Neural progenitor cell (in vitro differentiated cells): ENCODE data around the gene SLC30A2. TPM values are rescaled to one million over a fixed set of nuclear protein-coding genes. Genes with fewer than 3 reads are reported as not detected.

ENCODE experiments used
- DNase-seq: peaks from one replicate; pipeline ENCODE4 v3.0.0-alpha.2; 2016; ENCODE audit warnings: low spot score
- H2AFZ ChIP-seq: fragments of 200-600 bp; sonication (generic); replicated peaks from 2 replicates; pipeline ENCODE4 v1.6.1; 2016; ENCODE audit warnings: antibody characterized with exemption
- H3F3A ChIP-seq: fragments of 200-600 bp; sonication (generic); 2 replicates; pipeline ENCODE4 v1.6.1; 2016; ENCODE audit warnings: antibody characterized with exemption, low read depth
- H3K27ac ChIP-seq: fragments of 200-600 bp; sonication (generic); 2 replicates; pipeline ENCODE4 v1.5.1; 2016; ENCODE audit warnings: mild to moderate bottlenecking
- H3K27me3 ChIP-seq: fragments of 200-600 bp; sonication (generic); 2 replicates; pipeline ENCODE4 v1.6.1; 2016; ENCODE audit warnings: mild to moderate bottlenecking, moderate library complexity
- H3K36me3 ChIP-seq: fragments of 200-600 bp; sonication (generic); 2 replicates; pipeline ENCODE4 v1.5.1; 2016
- H3K4me1 ChIP-seq: fragments of 200-600 bp; sonication (generic); 2 replicates; pipeline ENCODE4 v1.6.1; 2016; ENCODE audit warnings: mixed run types
- H3K4me2 ChIP-seq: fragments of 200-600 bp; sonication (generic); 2 replicates; pipeline ENCODE4 v1.6.1; 2016
- H3K4me3 ChIP-seq: fragments of 200-600 bp; sonication (generic); 2 replicates; pipeline ENCODE4 v1.5.1; 2016
- H3K79me2 ChIP-seq: fragments of 200-600 bp; sonication (generic); 2 replicates; pipeline ENCODE4 v1.6.1; 2016; ENCODE audit warnings: low read depth
- H3K9ac ChIP-seq: fragments of 200-600 bp; sonication (generic); 2 replicates; pipeline ENCODE4 v1.6.1; 2016
- H3K9me3 ChIP-seq: fragments of 200-600 bp; sonication (generic); 2 replicates; pipeline ENCODE4 v1.5.1; 2016; ENCODE audit warnings: low read depth
- H4K20me1 ChIP-seq: fragments of 200-600 bp; sonication (generic); 2 replicates; pipeline ENCODE4 v1.6.1; 2016; ENCODE audit warnings: low read depth
- H3K27ac Mint-ChIP-seq: 3 replicates; pipeline ENCODE4 v1.8.0; 2021; ENCODE audit warnings: mixed read lengths
- H3K27me3 Mint-ChIP-seq: 2 replicates; pipeline ENCODE4 v1.8.0; 2022; ENCODE audit warnings: low read depth, mild to moderate bottlenecking, inconsistent platforms, moderate library complexity, mixed read lengths; ENCODE audit not compliant: insufficient read depth
- H3K36me3 Mint-ChIP-seq: 3 replicates; pipeline ENCODE4 v1.8.0; 2021; ENCODE audit warnings: mixed read lengths
- H3K4me1 Mint-ChIP-seq: 3 replicates; pipeline ENCODE4 v1.8.0; 2021; ENCODE audit warnings: mixed read lengths
- H3K4me3 Mint-ChIP-seq: 3 replicates; pipeline ENCODE4 v1.8.0; 2021; ENCODE audit warnings: mild to moderate bottlenecking, moderate library complexity, mixed read lengths
- H3K9me3 Mint-ChIP-seq: 3 replicates; pipeline ENCODE4 v1.8.0; 2020; ENCODE audit warnings: mixed read lengths
- EZH2 ChIP-seq: fragments of 200-600 bp; sonication (generic); IDR thresholded peaks from 2 replicates; pipeline ENCODE4 v1.6.1; 2017; ENCODE audit warnings: antibody characterized with exemption, mild to moderate bottlenecking, moderate library complexity
- EZH2phosphoT487 ChIP-seq: fragments of 200-600 bp; sonication (generic); IDR thresholded peaks from 2 replicates; pipeline ENCODE4 v1.6.1; 2017; ENCODE audit warnings: antibody characterized with exemption
- total RNA-seq: library from RNA; depleted of rRNA; stranded (reverse); fragments of >200 nt; gene quantifications from 2 replicates; pipeline ENCODE4 v1.2.3, GENCODE V29; 2015; ENCODE audit warnings: low replicate concordance
- TF ChIP-seq, protein P1 (sequence below): fragments of 200-600 bp; sonication (generic); IDR thresholded peaks from 2 replicates; pipeline ENCODE4 v1.5.1; 2017; ENCODE audit warnings: antibody characterized with exemption, mild to moderate bottlenecking

SLC30A2 gene
- total RNA-seq, 1 donor from 2014 or later: not detected

DNA sequence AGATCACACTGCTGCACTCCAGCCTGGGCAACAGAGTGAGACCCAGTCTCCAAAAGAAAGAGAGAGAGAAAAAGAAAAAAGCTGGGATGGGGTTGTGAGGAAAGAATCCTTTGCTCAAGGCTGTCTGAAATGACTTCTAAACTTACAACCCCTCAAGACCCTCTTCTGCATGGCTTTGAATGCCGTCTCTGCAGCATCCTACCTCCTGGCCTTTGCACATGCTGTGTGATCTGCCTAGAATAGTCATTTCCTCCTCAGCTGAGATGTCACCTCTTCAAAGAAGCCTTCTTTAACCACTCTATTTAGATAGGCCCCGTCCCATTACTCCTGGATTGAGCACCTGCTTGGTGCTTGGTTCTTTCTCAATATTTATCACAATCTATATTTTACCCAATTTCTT lies 38.9 kb upstream of the SLC30A2 start:
- Histone ChIP-seq H4K20me1 (no peaks in the 10 kb centered on the region), H3K4me2 (no peak overlapping the region), H3K4me1 (peaks cover 4% of the 10 kb centered on the region), H3K4me3 (no peak overlapping the region), H3K27me3 (peaks cover 13% of the 10 kb centered on the region), H3K27ac (no peak overlapping the region), H3K9me3 (no peaks in the 10 kb centered on the region), H3K79me2 (no peaks in the 10 kb centered on the region), H3K9ac (no peak overlapping the region), H2AFZ (no peak overlapping the region), H3F3A (no peaks in the 10 kb centered on the region), H3K36me3 (no peaks in the 10 kb centered on the region)
- Mint-ChIP-seq H3K9me3 (no peaks in the 10 kb centered on the region), H3K4me3 (no peak overlapping the region), H3K27me3 (peaks cover 12% of the 10 kb centered on the region), H3K36me3 (no peaks in the 10 kb centered on the region), H3K4me1 (peaks cover under 1% of the 10 kb centered on the region), H3K27ac (no peak overlapping the region)
- no peak for DNase-seq
- TF ChIP-seq, protein P1, sequence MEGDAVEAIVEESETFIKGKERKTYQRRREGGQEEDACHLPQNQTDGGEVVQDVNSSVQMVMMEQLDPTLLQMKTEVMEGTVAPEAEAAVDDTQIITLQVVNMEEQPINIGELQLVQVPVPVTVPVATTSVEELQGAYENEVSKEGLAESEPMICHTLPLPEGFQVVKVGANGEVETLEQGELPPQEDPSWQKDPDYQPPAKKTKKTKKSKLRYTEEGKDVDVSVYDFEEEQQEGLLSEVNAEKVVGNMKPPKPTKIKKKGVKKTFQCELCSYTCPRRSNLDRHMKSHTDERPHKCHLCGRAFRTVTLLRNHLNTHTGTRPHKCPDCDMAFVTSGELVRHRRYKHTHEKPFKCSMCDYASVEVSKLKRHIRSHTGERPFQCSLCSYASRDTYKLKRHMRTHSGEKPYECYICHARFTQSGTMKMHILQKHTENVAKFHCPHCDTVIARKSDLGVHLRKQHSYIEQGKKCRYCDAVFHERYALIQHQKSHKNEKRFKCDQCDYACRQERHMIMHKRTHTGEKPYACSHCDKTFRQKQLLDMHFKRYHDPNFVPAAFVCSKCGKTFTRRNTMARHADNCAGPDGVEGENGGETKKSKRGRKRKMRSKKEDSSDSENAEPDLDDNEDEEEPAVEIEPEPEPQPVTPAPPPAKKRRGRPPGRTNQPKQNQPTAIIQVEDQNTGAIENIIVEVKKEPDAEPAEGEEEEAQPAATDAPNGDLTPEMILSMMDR: no peak
- TF ChIP-seq EZH2 (no peak), EZH2phosphoT487 (no peak)

DNA sequence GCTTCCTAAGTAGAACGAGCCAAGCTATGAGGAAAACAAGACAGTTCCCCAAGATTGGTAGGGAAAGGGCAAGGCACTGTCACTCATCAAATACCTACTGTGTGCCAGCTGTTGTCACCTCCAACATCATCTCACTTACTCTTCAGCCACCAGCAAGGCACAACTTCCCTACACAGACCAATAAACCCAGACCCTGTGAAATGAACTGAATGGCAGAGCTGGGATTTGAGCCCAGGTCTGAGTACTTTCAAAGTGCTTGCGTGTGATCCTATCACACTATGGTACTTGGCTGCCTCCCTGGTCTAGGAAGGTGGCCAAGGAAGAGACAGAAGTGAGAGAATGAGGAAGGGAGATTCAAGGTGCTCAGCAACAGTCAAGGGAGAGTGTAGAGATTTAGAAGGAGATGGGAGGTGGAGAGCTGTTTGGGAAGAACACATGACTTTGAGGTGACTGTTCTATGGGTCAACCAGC lies 38.2 kb upstream of the SLC30A2 start:
- H3K27ac ChIP-seq: no peak overlapping the region
- Mint-ChIP-seq H3K36me3 (no peaks in the 10 kb centered on the region), H3K4me3 (no peak overlapping the region), H3K4me1 (peaks cover 7% of the 10 kb centered on the region), H3K9me3 (no peaks in the 10 kb centered on the region), H3K27me3 (peaks cover 9% of the 10 kb centered on the region), H3K27ac (no peak overlapping the region)
- H3F3A ChIP-seq: no peaks in the 10 kb centered on the region
- H3K4me3 ChIP-seq: no peak overlapping the region
- H3K4me2 ChIP-seq: no peak overlapping the region
- peaks cover 4% of the 10 kb centered on the region for H3K4me1 ChIP-seq
- H3K9me3 ChIP-seq: no peaks in the 10 kb centered on the region
- TF ChIP-seq, protein P1: no peak
- TF ChIP-seq EZH2phosphoT487: no peak
- no peak for TF ChIP-seq EZH2
- H4K20me1 ChIP-seq: no peaks in the 10 kb centered on the region
- no peaks in the 10 kb centered on the region for H3K79me2 ChIP-seq
- DNase-seq: no peak
- H2AFZ ChIP-seq: no peak overlapping the region
- H3K9ac ChIP-seq: no peak overlapping the region
- H3K27me3 ChIP-seq: peaks cover 13% of the 10 kb centered on the region
- no peaks in the 10 kb centered on the region for H3K36me3 ChIP-seq

DNA sequence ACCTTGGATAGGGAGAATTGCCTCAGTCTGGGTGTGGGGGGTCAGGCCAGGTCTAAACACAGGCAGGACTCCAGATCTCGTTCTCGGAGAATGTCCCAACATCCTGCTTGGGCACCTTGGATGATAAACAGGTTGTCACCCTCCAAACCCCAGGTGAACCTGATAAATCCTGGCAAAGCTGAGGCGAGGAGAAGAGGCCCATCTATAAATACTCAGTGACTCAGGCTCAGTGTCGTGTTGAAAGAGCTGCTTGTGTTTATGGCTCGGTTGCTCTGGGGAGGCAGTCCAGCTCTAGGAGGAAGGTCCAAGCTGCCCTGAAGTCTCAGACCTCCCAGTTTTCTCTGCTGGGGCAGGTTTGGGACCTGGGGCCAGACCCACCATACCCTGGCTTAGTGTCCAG lies 37.3 kb upstream of the SLC30A2 start:
- H3K9me3 ChIP-seq: no peaks in the 10 kb centered on the region
- peaks cover 11% of the 10 kb centered on the region for H3K4me1 Mint-ChIP-seq
- no peak overlapping the region for H3K4me2 ChIP-seq
- H3K4me3 ChIP-seq: no peak overlapping the region
- no peaks in the 10 kb centered on the region for H4K20me1 ChIP-seq
- peaks cover 4% of the 10 kb centered on the region for H3K4me1 ChIP-seq
- H3K4me3 Mint-ChIP-seq: no peak overlapping the region
- H3K9me3 Mint-ChIP-seq: no peaks in the 10 kb centered on the region
- no peak for DNase-seq
- no peaks in the 10 kb centered on the region for H3K79me2 ChIP-seq
- no peaks in the 10 kb centered on the region for H3F3A ChIP-seq
- no peaks in the 10 kb centered on the region for H3K36me3 Mint-ChIP-seq
- no peak overlapping the region for H3K27ac ChIP-seq
- H3K9ac ChIP-seq: no peak overlapping the region
- H2AFZ ChIP-seq: no peak overlapping the region
- no peak overlapping the region for H3K27ac Mint-ChIP-seq
- H3K27me3 Mint-ChIP-seq: peaks cover 9% of the 10 kb centered on the region
- peaks cover 13% of the 10 kb centered on the region for H3K27me3 ChIP-seq
- H3K36me3 ChIP-seq: no peaks in the 10 kb centered on the region
- TF ChIP-seq EZH2 (no peak), EZH2phosphoT487 (no peak)
- TF ChIP-seq, protein P1: no peak
